ENCODE measurements around the gene IFT122. TPM values are rescaled to one million over a fixed set of nuclear protein-coding genes. Genes with fewer than 3 reads are reported as not detected.

The IFT122 gene, protein sequence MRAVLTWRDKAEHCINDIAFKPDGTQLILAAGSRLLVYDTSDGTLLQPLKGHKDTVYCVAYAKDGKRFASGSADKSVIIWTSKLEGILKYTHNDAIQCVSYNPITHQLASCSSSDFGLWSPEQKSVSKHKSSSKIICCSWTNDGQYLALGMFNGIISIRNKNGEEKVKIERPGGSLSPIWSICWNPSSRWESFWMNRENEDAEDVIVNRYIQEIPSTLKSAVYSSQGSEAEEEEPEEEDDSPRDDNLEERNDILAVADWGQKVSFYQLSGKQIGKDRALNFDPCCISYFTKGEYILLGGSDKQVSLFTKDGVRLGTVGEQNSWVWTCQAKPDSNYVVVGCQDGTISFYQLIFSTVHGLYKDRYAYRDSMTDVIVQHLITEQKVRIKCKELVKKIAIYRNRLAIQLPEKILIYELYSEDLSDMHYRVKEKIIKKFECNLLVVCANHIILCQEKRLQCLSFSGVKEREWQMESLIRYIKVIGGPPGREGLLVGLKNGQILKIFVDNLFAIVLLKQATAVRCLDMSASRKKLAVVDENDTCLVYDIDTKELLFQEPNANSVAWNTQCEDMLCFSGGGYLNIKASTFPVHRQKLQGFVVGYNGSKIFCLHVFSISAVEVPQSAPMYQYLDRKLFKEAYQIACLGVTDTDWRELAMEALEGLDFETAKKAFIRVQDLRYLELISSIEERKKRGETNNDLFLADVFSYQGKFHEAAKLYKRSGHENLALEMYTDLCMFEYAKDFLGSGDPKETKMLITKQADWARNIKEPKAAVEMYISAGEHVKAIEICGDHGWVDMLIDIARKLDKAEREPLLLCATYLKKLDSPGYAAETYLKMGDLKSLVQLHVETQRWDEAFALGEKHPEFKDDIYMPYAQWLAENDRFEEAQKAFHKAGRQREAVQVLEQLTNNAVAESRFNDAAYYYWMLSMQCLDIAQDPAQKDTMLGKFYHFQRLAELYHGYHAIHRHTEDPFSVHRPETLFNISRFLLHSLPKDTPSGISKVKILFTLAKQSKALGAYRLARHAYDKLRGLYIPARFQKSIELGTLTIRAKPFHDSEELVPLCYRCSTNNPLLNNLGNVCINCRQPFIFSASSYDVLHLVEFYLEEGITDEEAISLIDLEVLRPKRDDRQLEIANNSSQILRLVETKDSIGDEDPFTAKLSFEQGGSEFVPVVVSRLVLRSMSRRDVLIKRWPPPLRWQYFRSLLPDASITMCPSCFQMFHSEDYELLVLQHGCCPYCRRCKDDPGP
- 7.5 and 13.9 TPM in 2 replicates for total RNA-seq

DNA sequence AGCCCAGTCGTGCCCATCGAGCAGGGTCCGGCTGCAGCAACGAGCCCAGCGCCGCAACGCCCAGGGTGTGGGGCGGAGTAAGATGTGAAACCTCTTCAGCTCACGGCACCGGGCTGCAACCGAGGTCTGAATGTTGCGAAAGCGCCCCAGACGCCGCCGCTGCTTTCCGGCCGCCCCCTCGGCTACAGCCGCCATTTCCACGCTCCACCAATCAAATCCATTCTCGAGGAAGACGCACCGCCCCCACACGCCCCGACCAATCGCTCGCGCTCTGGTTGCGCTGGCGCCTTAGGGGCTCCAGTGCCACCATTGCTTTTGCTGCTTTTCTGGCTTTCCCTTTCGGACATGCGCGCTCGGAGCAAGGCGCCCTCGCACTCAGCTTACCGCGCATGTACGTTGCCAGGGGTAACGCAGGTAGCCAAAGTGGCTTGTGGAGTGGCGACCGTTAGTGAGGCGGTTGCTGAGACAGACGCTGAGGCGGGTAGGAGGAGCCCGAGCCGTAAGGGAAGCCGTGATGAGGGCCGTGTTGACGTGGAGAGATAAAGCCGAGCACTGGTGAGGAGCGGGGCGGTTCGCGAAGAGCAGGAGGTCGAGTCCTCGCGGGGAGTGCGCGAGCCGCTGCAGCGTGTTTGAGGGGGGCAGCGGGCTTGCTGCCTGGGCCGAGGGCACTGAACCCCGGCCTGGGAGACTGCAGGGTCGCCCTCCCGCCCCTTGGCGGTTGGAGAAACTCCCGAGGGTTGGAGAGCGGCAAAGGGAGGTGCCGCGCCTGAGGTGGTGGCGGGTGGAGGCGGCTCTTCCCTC lies at the start of gene IFT122, which contains the start of gene MBD4:
IFT122 (plus strand) TSS at position 408 of the 801 bp plus-strand sequence; CDS start at position 515, 107 bp downstream.
MBD4 (minus strand) TSS at position 132 of the 801 bp plus-strand sequence; CDS start at position 17, 115 bp downstream.

DNA sequence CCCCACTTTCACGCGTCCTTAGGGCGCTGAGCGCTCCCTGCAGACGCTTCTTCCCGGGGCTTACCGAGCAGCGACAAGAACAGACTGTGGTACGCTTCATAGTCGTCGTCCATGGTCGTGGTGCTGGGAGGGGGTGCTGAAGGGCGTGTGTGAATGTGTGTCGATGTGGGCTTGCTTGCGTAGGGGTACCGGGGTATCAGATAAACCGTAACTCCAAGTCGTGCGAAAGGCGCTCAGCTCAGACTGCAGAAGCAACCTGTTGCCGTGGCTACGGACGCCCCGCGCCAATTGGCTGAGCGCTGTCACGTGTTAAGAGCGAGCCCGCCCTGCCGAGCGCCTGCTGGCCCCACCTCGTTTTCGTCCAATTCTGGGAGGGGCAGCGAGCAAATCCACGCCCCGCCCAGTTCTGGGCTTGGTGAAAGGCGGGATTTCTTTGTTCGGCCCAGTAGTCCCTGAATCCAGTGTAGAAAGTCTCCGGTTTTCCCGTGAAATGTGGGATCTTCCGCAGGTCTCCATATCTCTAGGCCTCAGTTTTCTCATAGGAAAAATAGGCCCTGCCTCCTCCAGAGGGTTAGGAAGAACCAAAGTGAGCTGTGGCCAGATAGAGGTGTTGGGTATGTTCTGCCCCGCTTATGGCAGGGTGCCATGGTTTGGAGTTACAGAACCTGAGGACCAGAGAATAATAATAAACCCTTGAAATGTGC lies 11.5 kb upstream of the IFT122 start, which contains the start of gene EFCAB12:
EFCAB12 (minus strand) TSS at position 261 of the 704 bp plus-strand sequence; CDS start at position 113, 148 bp downstream.

DNA sequence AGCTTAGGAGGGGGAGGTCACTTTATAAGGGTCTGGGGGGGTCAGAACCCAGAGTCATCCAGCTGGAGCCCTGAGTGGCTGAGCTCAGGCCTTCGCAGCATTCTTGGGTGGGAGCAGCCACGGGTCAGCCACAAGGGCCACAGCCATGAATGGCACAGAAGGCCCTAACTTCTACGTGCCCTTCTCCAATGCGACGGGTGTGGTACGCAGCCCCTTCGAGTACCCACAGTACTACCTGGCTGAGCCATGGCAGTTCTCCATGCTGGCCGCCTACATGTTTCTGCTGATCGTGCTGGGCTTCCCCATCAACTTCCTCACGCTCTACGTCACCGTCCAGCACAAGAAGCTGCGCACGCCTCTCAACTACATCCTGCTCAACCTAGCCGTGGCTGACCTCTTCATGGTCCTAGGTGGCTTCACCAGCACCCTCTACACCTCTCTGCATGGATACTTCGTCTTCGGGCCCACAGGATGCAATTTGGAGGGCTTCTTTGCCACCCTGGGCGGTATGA lies 88.6 kb downstream of the IFT122 start, which contains the start of gene RHO:
RHO (plus strand) TSS at position 51 of the 512 bp plus-strand sequence; CDS start at position 146, 95 bp downstream.

DNA sequence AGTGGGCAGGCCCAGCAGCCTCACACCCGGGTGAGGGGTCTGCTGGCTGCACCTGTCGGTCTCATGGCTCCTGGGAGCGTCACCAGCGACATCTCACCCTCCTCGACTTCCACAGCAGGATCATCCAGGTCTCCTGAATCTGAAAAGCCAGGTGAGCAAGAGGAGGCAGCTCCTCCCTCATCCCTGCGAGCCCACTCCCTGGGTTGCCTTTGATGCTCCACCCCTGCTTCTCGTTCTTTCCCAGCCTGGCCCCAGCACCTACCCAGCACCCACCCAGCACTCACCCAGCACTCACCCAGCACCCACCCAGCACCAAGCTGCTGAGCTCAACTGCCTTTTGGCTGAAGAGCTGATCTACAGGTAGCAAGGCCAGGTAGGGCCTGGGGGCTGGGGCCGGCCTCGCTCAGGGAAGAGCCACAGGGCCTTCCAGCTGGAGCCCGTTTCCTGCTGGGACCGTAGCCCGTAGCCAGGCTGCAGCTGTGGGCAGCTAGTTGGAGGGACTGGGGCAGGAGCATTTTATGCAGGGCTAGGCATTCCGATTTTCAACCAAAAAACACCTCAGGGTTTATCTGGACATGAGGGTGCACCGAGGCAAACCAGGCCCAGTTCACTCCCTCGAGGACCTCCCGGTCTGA lies 103.2 kb downstream of the IFT122 start, which contains the start of gene H1-8:
H1-8 (plus strand) TSS at position 20 of the 635 bp plus-strand sequence; CDS start at position 64, 44 bp downstream.

Other genes starting within 250 kb of the IFT122 start
- 276 and 279 TPM in 2 replicates for gene COPG1, start 190.6 kb upstream of the IFT122 start, total RNA-seq
- gene HMCES, start 161.4 kb upstream of the IFT122 start, total RNA-seq: 21.1 and 24.0 TPM in 2 replicates
- gene EFCAB12, start 11.6 kb upstream of the IFT122 start, total RNA-seq: not detected in 2 replicates
- gene MBD4, start 276 bp upstream of the IFT122 start, total RNA-seq: 20.0 and 21.1 TPM in 2 replicates
- gene RHO, start 88.4 kb downstream of the IFT122 start, total RNA-seq: not detected in 2 replicates
- not detected in 2 replicates for gene H1-8, start 103.0 kb downstream of the IFT122 start, total RNA-seq
- gene PLXND1, start 166.5 kb downstream of the IFT122 start, total RNA-seq: 126 and 137 TPM in 2 replicates